ENCODE measurements around the gene TMCC1.

The TMCC1 gene

GRCh38 chr3:129809297-129809696 lies 84.2 kb downstream of the TMCC1 start:
- no peak for TF ChIP-seq CTCF (IDR thresholded peaks at IDR 0.05; ENCODE audit: low read depth, low read length, missing control alignments)
- no peak for DNase-seq (ENCODE audit: extremely low read depth, low read depth)
- H3K4me3 ChIP-seq (replicated peaks; ENCODE audit: low read depth, low read length): no peak overlapping the region

GRCh38 chr3:129796146-129796545 lies 97.4 kb downstream of the TMCC1 start:
- no peak overlapping the region for H3K4me3 ChIP-seq (replicated peaks; ENCODE audit: low read depth, low read length)
- DNase-seq (ENCODE audit: extremely low read depth, low read depth): no peak
- no peak for TF ChIP-seq CTCF (IDR thresholded peaks at IDR 0.05; ENCODE audit: low read depth, low read length, missing control alignments)

GRCh38 chr3:129795186-129796010 lies 98.1 kb downstream of the TMCC1 start:
- DNase-seq (ENCODE audit: extremely low read depth, low read depth): no peak
- TF ChIP-seq CTCF (IDR thresholded peaks at IDR 0.05; ENCODE audit: low read depth, low read length, missing control alignments): no peak
- H3K4me3 ChIP-seq (replicated peaks; ENCODE audit: low read depth, low read length): no peak overlapping the region

- TF ChIP-seq CTCF (IDR thresholded peaks at IDR 0.05; ENCODE audit: low read depth, low read length, missing control alignments): no peak
- no peak overlapping the region for H3K4me3 ChIP-seq (replicated peaks; ENCODE audit: low read depth, low read length)
- DNase-seq (ENCODE audit: extremely low read depth, low read depth): no peak
These were observed 99.0 kb downstream of the TMCC1 start for GRCh38 chr3:129794311-129795185.

- no peak for DNase-seq (ENCODE audit: extremely low read depth, low read depth)
- no peak for TF ChIP-seq CTCF (IDR thresholded peaks at IDR 0.05; ENCODE audit: low read depth, low read length, missing control alignments)
- no peak overlapping the region for H3K4me3 ChIP-seq (replicated peaks; ENCODE audit: low read depth, low read length)
These were observed 99.6 kb downstream of the TMCC1 start for GRCh38 chr3:129793942-129794310.

GRCh38 chr3:129793319-129793718 lies 100.2 kb downstream of the TMCC1 start:
- TF ChIP-seq CTCF (IDR thresholded peaks at IDR 0.05; ENCODE audit: low read depth, low read length, missing control alignments): no peak
- no peak for DNase-seq (ENCODE audit: extremely low read depth, low read depth)
- no peak overlapping the region for H3K4me3 ChIP-seq (replicated peaks; ENCODE audit: low read depth, low read length)
